ENCODE results near the gene DACH1.

GRCh38 chr13:71489041-71489440 is 378.0 kb downstream of the DACH1 start:
- TF ChIP-seq RAD21 (CRISPR knock-in tag; conservative IDR thresholded peaks at IDR 0.05 in 1 of 2, IDR thresholded peaks at IDR 0.05 in 1 of 2), result no peak
- TF ChIP-seq MCM2 (IDR thresholded peaks at IDR 0.05; ENCODE audit: low read depth), result no peak
- no peak for TF ChIP-seq FOXK2 (conservative IDR thresholded peaks at IDR 0.05 in 1 of 2, IDR thresholded peaks at IDR 0.05 in 1 of 2; ENCODE audit: low read depth in 2 of 2)
- TF ChIP-seq EZH2 (IDR thresholded peaks at IDR 0.05; ENCODE audit: borderline replicate concordance, low read depth, low read length), result no peak
- TF ChIP-seq TAF1 (IDR thresholded peaks at IDR 0.05; ENCODE audit: control insufficient read depth, extremely low read depth, insufficient read depth, low read length, severe bottlenecking), result no peak
- TF ChIP-seq RNF2 (IDR thresholded peaks at IDR 0.05), result no peak
- no peak for TF ChIP-seq SRSF9 (IDR thresholded peaks at IDR 0.05; ENCODE audit: borderline replicate concordance, low read depth, low read length)
- no peak for TF ChIP-seq EGR1 (conservative IDR thresholded peaks at IDR 0.05)
- TF ChIP-seq ZFP30 (CRISPR knock-in tag; IDR thresholded peaks at IDR 0.05; ENCODE audit: borderline replicate concordance), result no peak
- TF ChIP-seq PKNOX1 (IDR thresholded peaks at IDR 0.05), result no peak
- no peak for TF ChIP-seq SMAD2 (IDR thresholded peaks at IDR 0.05; ENCODE audit: low read depth, low read length)
- TF ChIP-seq ZNF398 (CRISPR knock-in tag; IDR thresholded peaks at IDR 0.05), result no peak
- no peak for TF ChIP-seq MAX (CRISPR knock-in tag; IDR thresholded peaks at IDR 0.05)
- no peak for TF ChIP-seq CTCF (IDR thresholded peaks at IDR 0.05 in 2 of 3, conservative IDR thresholded peaks at IDR 0.05 in 1 of 3; ENCODE audit: insufficient read depth in 2 of 3, low read depth in 1 of 3, low read length in 3 of 3)

All from K562 (cell line).